A549 treated with AZD9567 at 1 μM for 4 hours (cell line): ENCODE results near the gene SBF1. TPM values are rescaled to one million over a fixed set of nuclear protein-coding genes. Genes with fewer than 3 reads are reported as not detected.

Experiments
- total RNA-seq: library from RNA; stranded (reverse); fragments of 200-300 nt; extraction: Qiagen RNA extraction; gene quantifications from 5 replicates; pipeline ENCODE4 v1.2.3, GENCODE V29; 2022; ENCODE audit not compliant: insufficient read depth

SBF1 gene
- total RNA-seq = 21.4 to 28.8 TPM (median 27.9 TPM) in 5 replicates

GRCh38 chr22:50474710-50475651 is at the start of gene SBF1:
TSS of gene SBF1 (minus strand) at chr22:50475035. CDS start at chr22:50474840, 195 bp downstream.

GRCh38 chr22:50507991-50508884 is 33.4 kb upstream of the SBF1 start, which contains the start of gene NCAPH2:
TSS of gene NCAPH2 (plus strand) at chr22:50508224. CDS start at chr22:50508338, 114 bp downstream.

GRCh38 chr22:50507421-50507990 is 32.7 kb upstream of the SBF1 start, which contains the start of gene LMF2:
TSS of gene LMF2 (minus strand) at chr22:50507702. CDS start at chr22:50507675, 27 bp downstream.

GRCh38 chr22:50486561-50487289 is 11.9 kb upstream of the SBF1 start, which contains the start of gene MIOX:
TSS of gene MIOX (plus strand) at chr22:50486859. CDS start at chr22:50486898, 39 bp downstream.

GRCh38 chr22:50481440-50482106 is 6.7 kb upstream of the SBF1 start, which contains the start of gene ADM2:
TSS of gene ADM2 (plus strand) at chr22:50481543. CDS start at chr22:50481848, 305 bp downstream.

Other genes starting within 250 kb of the SBF1 start
- 3.7 to 13.2 TPM (median 12.8 TPM) in 5 replicates for gene TUBGCP6, start 230.0 kb downstream of the SBF1 start, total RNA-seq
- 9.1 to 13.8 TPM (median 13.0 TPM) in 5 replicates for gene HDAC10, start 223.8 kb downstream of the SBF1 start, total RNA-seq
- gene MAPK12, start 213.4 kb downstream of the SBF1 start, total RNA-seq = 15.3 to 28.9 TPM (median 26.4 TPM) in 5 replicates
- 6.2 to 8.0 TPM (median 7.1 TPM) in 5 replicates for gene MAPK11, start 204.7 kb downstream of the SBF1 start, total RNA-seq
- 113 to 126 TPM (median 115 TPM) in 5 replicates for gene PLXNB2, start 167.4 kb downstream of the SBF1 start, total RNA-seq
- 2.3 to 4.0 TPM (median 4.0 TPM) in 5 replicates for gene DENND6B, start 148.0 kb downstream of the SBF1 start, total RNA-seq
- gene PPP6R2, start 131.7 kb downstream of the SBF1 start, total RNA-seq = 12.4 to 15.4 TPM (median 15.1 TPM) in 5 replicates
- gene ADM2, start 6.5 kb upstream of the SBF1 start, total RNA-seq = 0.52 to 0.59 TPM (median 0.57 TPM) in 5 replicates
- 0.13 TPM in 1 of 5 replicates, not detected in the others for gene MIOX, start 11.8 kb upstream of the SBF1 start, total RNA-seq
- gene LMF2, start 32.7 kb upstream of the SBF1 start, total RNA-seq = 24.1 to 54.9 TPM (median 52.4 TPM) in 5 replicates
- gene NCAPH2, start 33.2 kb upstream of the SBF1 start, total RNA-seq = 33.8 to 41.0 TPM (median 40.1 TPM) in 5 replicates
- 3.5 to 6.6 TPM (median 4.4 TPM) in 4 of 5 replicates, not detected in the other for gene SCO2, start 50.6 kb upstream of the SBF1 start, total RNA-seq
- gene TYMP, start 55.0 kb upstream of the SBF1 start, total RNA-seq = 14.2 to 18.0 TPM (median 17.2 TPM) in 5 replicates
- 0.02 to 0.04 TPM in 2 of 5 replicates, not detected in the others for gene KLHDC7B, start 70.9 kb upstream of the SBF1 start, total RNA-seq
- 0.33 to 0.56 TPM (median 0.40 TPM) in 3 of 5 replicates, not detected in the others for gene SYCE3, start 87.9 kb upstream of the SBF1 start, total RNA-seq
- 13.1 to 20.3 TPM (median 13.8 TPM) in 5 replicates for gene CPT1B, start 103.4 kb upstream of the SBF1 start, total RNA-seq
- gene CHKB, start 107.8 kb upstream of the SBF1 start, total RNA-seq = 7.4 to 23.6 TPM (median 18.9 TPM) in 5 replicates
- 2.1 to 3.8 TPM (median 3.6 TPM) in 5 replicates for gene MAPK8IP2, start 125.8 kb upstream of the SBF1 start, total RNA-seq
- 14.3 to 25.8 TPM (median 22.9 TPM) in 5 replicates for gene ARSA, start 153.1 kb upstream of the SBF1 start, total RNA-seq
- gene SHANK3, start 197.8 kb upstream of the SBF1 start, total RNA-seq = 3.7 to 5.3 TPM (median 4.5 TPM) in 5 replicates